Activated CD4-positive, alpha-beta T cell treated with anti-CD3 and anti-CD28 coated beads, Interleukin-2, amount 10 ng/mL, durations not matched to agents 7 days and 5 days (primary cell): Measurements from ENCODE around the gene PIH1D1. TPM values are rescaled to one million over a fixed set of nuclear protein-coding genes. Genes with fewer than 3 reads are reported as not detected.

Experiments used
- CTCF ChIA-PET: fragments of 350-600 bp; sonication (Branson Sonifier 250); formaldehyde crosslinking; loops from one replicate; lab custom pipeline; 2021; ENCODE audit warnings: antibody characterized with exemption; lab: Charles Lee
- POLR2A ChIA-PET: fragments of 350-600 bp; sonication (Branson Sonifier 250); formaldehyde crosslinking; loops from one replicate; lab custom pipeline; 2021; ENCODE audit warnings: antibody characterized with exemption; lab: Charles Lee
- DNase-seq: peaks from one replicate; pipeline ENCODE4 v3.0.0-alpha.2; 2020
- H3K27ac Mint-ChIP-seq: one replicate; pipeline ENCODE4 v1.8.0; 2021; ENCODE audit warnings: mild to moderate bottlenecking, moderate library complexity, mixed read lengths
- H3K27me3 Mint-ChIP-seq: one replicate; pipeline ENCODE4 v1.8.0; 2021; ENCODE audit warnings: mixed read lengths
- H3K36me3 Mint-ChIP-seq: one replicate; pipeline ENCODE4 v1.8.0; 2021; ENCODE audit warnings: low read depth, mixed read lengths
- H3K4me1 Mint-ChIP-seq: one replicate; pipeline ENCODE4 v1.8.0; 2021; ENCODE audit warnings: mixed read lengths
- H3K4me3 Mint-ChIP-seq: one replicate; pipeline ENCODE4 v1.8.0; 2021; ENCODE audit warnings: mild to moderate bottlenecking, moderate library complexity, mixed read lengths
- H3K9me3 Mint-ChIP-seq: one replicate; pipeline ENCODE4 v1.8.0; 2021; ENCODE audit warnings: mixed read lengths
- total RNA-seq, 2 experiments: library from RNA; stranded (reverse); gene quantifications; one replicate each; pipeline ENCODE4 v1.2.3, GENCODE V29; 2021

The PIH1D1 gene
- total RNA-seq, 2 experiments from 2014 or later: 146 to 176 TPM

DNA sequence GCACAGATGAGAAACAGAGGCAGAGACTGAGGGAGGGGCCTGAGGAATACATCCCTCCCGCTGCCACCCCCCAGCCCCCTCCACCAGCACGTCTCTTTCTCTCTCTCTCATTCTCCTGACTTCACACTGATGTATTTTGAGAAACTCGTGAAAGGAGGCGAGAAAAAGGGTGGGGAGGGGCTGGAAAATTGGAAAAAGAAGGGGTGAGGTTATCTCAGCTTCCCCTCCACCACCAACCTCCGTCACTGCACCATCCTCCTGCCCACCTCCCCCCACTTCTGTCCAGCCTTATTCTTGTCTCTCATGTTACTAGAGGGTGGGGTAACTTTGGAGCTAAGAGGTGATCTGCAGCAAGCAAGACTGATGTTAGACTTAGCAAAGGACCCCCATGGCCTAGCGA lies 11.8 kb downstream of the PIH1D1 start:
- Mint-ChIP-seq H3K4me1 (peaks cover 46% of the 10 kb centered on the region), H3K36me3 (peaks cover 4% of the 10 kb centered on the region), H3K27me3 (peaks cover 76% of the 10 kb centered on the region), H3K27ac (no peak overlapping the region), H3K4me3 (no peak overlapping the region), H3K9me3 (no peaks in the 10 kb centered on the region)
- DNase-seq: no peak
- ChIA-PET POLR2A (no interaction called here), CTCF (interaction anchor here (0.7 to 1.7 kb wide), 4 partner anchors 11 to 48 kb away, joined by 3 to 4 read pairs (median 4); partner anchors contain the start of gene PIH1D1)

DNA sequence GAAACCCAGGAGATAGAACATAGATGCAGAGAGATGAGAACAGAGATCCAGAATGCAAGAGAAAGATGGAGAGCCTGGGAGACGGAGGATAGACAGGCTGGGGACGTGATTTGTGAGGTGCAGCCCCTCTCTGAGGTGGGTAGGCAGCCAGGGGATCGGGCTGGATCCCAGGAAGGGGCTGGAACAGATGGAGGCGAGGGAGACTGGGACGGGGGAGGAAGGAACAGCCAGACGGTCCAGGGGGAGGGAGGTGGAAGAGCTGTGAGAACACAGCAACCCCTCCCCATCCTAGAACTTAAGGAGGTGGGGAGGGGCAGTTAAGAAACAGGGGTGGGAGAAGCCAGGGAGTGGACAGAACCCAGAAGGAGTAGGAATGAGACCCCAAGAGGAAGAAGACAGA lies 13.4 kb downstream of the PIH1D1 start:
- peaks cover 4% of the 10 kb centered on the region for H3K36me3 Mint-ChIP-seq
- peaks cover 86% of the 10 kb centered on the region for H3K27me3 Mint-ChIP-seq
- no peak overlapping the region for H3K27ac Mint-ChIP-seq
- H3K4me1 Mint-ChIP-seq: peaks cover 39% of the 10 kb centered on the region
- H3K9me3 Mint-ChIP-seq: no peaks in the 10 kb centered on the region
- H3K4me3 Mint-ChIP-seq: no peak overlapping the region
- DNase-seq: no peak
- POLR2A ChIA-PET: no interaction called here
- CTCF ChIA-PET: no interaction called here

DNA sequence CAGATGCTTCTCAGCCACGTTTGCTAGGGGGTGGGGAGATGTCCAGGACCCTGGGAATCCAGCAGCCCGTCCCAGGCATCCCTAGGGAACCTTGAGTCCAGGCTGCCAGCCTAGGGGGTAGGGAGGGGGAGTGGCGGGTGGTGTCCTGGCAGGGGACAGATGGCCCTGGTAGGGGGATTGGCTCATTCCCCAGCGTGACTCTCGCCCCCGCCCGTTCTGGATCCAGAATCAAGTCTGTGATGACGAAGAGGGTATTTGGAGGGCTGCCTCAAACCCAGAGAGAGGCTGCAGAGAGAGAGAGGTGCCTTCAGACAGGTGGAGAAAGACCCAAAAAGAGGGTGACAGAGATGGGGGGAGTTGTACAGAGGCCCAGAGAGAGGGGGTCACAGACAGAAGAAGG lies 14.4 kb downstream of the PIH1D1 start:
- Mint-ChIP-seq H3K4me3 (no peak overlapping the region), H3K27ac (peak overlapping the region; percentile 41), H3K9me3 (no peaks in the 10 kb centered on the region), H3K4me1 (peaks cover 37% of the 10 kb centered on the region), H3K36me3 (peaks cover 4% of the 10 kb centered on the region), H3K27me3 (peaks cover 88% of the 10 kb centered on the region)
- POLR2A ChIA-PET: no interaction called here
- no peak for DNase-seq
- CTCF ChIA-PET: no interaction called here

DNA sequence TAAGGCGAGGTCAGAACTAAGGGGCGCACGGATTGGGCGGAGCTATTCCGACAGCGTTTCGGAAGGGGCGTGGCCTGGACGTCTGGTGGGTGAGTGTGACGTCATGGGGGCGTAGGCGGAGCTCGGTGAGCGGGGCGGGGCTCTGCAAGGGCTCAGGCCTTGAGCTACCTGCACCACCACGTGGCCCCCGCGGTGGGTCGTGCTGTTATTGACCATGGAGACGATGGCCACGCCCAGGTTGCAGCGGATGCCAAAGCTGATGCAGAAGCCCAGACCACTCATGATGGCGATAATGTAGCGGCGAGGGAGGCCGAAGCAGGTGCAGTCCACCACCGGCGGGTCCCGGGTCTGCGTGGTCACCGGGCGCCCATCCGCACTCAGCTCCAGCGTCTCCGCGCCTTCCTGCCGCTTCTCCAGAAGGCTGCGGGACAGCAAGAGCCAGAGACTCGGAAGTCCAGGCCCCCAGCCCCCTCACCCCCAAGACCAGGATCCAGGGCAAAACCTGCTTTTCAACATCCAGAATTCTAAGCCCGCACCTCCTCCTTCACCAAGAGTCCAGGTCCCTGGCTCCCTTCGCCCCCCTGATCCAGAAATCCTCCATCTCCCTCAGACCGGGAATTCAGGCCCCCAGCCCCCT lies 15.1 kb downstream of the PIH1D1 start:
- CTCF ChIA-PET: interaction anchor here (0.7 to 1.8 kb wide), 9 partner anchors 10 to 45 kb away, joined by 3 to 6 read pairs (median 3); no protein-coding TSS in a partner anchor
- peaks cover 86% of the 10 kb centered on the region for H3K27me3 Mint-ChIP-seq
- no peak overlapping the region for H3K4me3 Mint-ChIP-seq
- no peaks in the 10 kb centered on the region for H3K9me3 Mint-ChIP-seq
- peaks cover 34% of the 10 kb centered on the region for H3K4me1 Mint-ChIP-seq
- no peak overlapping the region for H3K27ac Mint-ChIP-seq
- POLR2A ChIA-PET: interaction anchor here (0.6 kb wide), 1 partner anchor 17 kb away, joined by 3 read pairs; the partner anchor contains the start of gene ALDH16A1
- DNase-seq: peak; percentile 54
- H3K36me3 Mint-ChIP-seq: peaks cover 4% of the 10 kb centered on the region

DNA sequence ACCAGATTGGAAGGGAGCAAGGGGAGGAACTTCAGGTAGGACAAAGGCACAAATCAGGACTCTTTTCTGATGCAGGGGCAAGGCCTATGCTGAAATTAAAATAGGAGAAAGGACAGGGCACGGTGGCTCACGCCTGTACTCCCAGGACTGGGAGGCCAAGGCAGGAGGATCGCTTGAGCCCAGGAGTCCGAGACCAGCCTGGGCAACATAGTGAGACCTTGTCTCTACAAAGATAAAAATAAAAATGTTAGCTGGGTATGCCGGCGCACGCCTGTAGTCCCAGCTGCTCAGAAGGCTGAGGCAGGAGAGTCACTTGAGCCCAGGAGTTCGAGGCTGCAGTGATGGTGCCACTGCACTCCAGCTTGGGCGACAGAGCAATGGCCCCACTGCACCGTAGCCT lies 15.9 kb downstream of the PIH1D1 start:
- DNase-seq: no peak
- Mint-ChIP-seq H3K4me1 (peaks cover 35% of the 10 kb centered on the region), H3K9me3 (no peaks in the 10 kb centered on the region), H3K4me3 (no peak overlapping the region), H3K27me3 (peaks cover 88% of the 10 kb centered on the region), H3K27ac (no peak overlapping the region), H3K36me3 (peaks cover 2% of the 10 kb centered on the region)
- CTCF ChIA-PET: interaction anchor here (0.8 to 1.8 kb wide), 8 partner anchors 9 to 44 kb away, joined by 3 to 6 read pairs (median 4); no protein-coding TSS in a partner anchor
- POLR2A ChIA-PET: no interaction called here

DNA sequence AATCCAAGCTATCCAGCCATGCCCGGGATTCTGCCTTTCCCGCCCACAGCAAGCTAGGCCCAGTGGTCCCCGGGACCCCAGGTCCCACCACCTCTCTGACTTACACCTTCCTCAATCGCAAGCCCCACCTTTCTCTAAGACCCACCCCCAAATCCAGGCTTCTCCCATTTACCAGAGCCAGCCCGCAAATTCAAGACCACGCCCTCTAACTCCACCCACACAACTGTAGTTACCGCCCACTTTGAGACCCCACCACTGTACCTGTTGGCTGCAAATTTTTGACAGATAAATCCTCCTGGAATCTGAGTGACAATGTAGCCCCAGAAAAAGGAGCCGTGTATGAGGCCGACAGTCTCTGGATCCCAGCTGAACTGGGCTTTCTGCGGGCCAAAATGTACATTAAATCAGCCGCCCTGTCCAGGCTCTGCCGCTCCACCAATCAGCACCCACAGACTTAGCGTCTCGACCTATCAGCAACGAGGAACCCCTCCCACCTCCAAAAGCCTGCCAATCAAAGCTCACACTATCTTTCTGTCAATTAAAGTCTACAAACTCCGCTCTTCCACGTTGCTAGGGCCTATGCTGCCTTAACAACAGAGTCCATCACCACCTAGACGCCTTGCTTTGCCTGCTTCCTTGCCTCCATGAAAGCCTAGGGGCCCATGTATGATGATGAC lies 16.6 kb downstream of the PIH1D1 start:
- no peaks in the 10 kb centered on the region for H3K9me3 Mint-ChIP-seq
- no peak for DNase-seq
- CTCF ChIA-PET: interaction anchor here (0.9 to 1.8 kb wide), 7 partner anchors 13 to 43 kb away, joined by 3 to 6 read pairs (median 5); no protein-coding TSS in a partner anchor
- H3K36me3 Mint-ChIP-seq: no peaks in the 10 kb centered on the region
- POLR2A ChIA-PET: no interaction called here
- H3K4me1 Mint-ChIP-seq: peaks cover 33% of the 10 kb centered on the region
- peaks cover 86% of the 10 kb centered on the region for H3K27me3 Mint-ChIP-seq
- no peak overlapping the region for H3K27ac Mint-ChIP-seq
- H3K4me3 Mint-ChIP-seq: no peak overlapping the region

DNA sequence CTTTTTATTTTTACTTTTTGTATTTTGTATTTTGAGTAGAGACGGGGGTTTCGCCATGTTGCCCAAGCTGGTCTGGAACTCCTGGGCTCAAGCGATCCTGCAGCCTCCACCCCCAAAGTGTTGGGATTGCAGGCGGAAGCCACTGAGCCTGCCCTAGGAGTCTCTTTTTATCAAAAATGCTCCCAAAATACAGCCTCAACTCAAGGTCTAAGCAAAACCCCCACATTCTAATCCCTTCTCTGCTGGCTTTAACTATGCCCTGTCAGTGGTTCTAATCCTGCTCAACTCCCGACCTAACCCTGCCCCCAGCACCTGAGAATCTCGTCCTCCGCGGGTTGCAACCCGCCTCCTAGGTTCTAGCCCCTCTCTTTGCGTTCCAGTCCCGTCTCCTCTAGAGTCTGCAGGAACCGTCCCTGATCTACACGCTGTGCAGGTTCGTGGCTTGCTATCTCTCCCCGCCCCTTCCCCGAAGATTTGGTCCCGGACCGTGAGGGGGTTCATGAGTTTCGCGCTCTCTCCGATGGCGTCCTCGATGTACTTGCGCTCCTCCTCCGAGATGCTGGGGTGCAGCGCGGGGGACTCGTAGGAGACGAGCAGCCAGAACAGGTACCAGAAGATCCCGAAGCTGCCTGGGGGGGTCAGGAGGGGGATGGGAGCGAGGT lies 18.2 kb downstream of the PIH1D1 start:
- POLR2A ChIA-PET: no interaction called here
- Mint-ChIP-seq H3K9me3 (no peaks in the 10 kb centered on the region), H3K4me3 (no peak overlapping the region), H3K27ac (peak overlapping the region; percentile 34), H3K27me3 (peaks cover 86% of the 10 kb centered on the region), H3K4me1 (peaks cover 39% of the 10 kb centered on the region), H3K36me3 (peaks cover 1% of the 10 kb centered on the region)
- no peak for DNase-seq
- CTCF ChIA-PET: interaction anchor here (0.8 to 1.4 kb wide), 2 partner anchors 9 to 40 kb away, joined by 3 to 6 read pairs; no protein-coding TSS in a partner anchor

DNA sequence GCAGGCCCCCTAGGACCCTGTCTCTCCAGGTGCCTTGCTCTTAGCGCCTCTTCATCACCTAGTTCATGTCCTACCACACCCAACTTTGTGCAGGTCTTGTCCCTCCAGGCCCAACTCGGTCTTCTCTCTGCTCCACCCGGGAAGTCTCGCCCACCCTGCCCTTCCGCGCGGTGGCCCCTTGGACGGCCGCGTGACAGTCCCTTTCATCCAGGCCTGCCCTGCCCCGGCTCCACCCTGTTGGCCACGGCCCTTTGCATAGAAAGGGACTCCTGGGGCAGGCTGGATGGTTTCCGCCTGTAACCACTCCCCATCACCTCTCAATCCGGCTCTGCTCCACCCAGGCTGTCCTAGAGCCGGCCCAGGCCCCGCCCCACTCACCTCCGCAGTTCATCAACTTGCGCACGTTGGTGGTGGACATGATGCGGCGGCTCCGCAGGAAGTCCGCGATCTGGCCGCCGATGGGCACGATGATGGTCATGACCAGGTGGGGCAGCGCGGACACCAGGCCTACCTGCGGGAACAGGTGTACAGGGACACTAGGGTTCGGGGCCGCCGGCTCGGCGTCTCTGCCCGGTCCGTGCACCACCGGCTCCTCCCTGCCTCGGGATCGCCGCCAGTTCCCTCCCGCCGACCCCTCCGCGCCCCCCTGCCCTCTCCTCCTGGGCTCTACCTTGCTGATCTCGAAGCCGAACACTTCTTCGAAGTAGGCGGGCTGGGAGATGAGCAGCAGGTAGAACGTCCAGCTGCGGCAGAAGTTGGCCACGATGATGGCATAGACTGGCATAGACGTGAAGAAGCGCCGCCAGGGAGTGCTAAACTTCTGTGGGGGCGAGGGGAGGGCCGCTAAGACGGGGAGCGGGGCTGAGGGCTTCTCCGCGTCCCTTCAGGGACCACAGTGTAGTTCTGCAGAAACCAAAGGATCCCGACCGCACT lies 19.2 kb downstream of the PIH1D1 start:
- CTCF ChIA-PET: no interaction called here
- peak; percentile 40 for DNase-seq
- Mint-ChIP-seq H3K9me3 (no peaks in the 10 kb centered on the region), H3K27me3 (peaks cover 85% of the 10 kb centered on the region), H3K27ac (no peak overlapping the region), H3K4me3 (peak overlapping the region; percentile 5), H3K4me1 (peaks cover 46% of the 10 kb centered on the region), H3K36me3 (peaks cover 1% of the 10 kb centered on the region)
- POLR2A ChIA-PET: no interaction called here

DNA sequence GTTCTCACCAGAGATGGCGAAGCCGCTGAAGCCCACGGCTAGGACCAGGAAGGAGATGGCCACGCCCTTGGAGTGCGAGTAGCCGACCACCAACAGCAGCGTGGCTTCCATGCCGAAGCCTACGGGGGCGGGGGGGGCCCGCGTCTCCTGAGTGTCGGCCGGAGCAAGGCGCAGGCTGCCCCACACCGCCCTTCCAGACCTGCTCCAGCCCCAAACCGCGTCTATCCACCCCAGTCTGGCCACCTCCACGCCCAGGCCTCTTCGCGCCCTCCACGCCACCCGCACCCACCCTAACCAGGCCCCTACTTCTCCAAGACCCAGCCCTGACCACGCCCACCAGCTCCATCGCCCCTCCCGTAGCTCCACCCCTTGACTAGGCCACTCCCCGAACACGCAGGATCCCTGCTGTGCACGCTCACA lies 20.3 kb downstream of the PIH1D1 start:
- no peak overlapping the region for H3K4me3 Mint-ChIP-seq
- H3K27ac Mint-ChIP-seq: no peak overlapping the region
- ChIA-PET POLR2A (no interaction called here), CTCF (interaction anchor here (0.6 to 0.9 kb wide), 2 partner anchors 40 to 1082 kb away, joined by 3 read pairs; partner anchors contain the start of gene ASPDH)
- H3K9me3 Mint-ChIP-seq: no peaks in the 10 kb centered on the region
- peaks cover 1% of the 10 kb centered on the region for H3K36me3 Mint-ChIP-seq
- DNase-seq: no peak
- peaks cover 85% of the 10 kb centered on the region for H3K27me3 Mint-ChIP-seq
- peaks cover 50% of the 10 kb centered on the region for H3K4me1 Mint-ChIP-seq

DNA sequence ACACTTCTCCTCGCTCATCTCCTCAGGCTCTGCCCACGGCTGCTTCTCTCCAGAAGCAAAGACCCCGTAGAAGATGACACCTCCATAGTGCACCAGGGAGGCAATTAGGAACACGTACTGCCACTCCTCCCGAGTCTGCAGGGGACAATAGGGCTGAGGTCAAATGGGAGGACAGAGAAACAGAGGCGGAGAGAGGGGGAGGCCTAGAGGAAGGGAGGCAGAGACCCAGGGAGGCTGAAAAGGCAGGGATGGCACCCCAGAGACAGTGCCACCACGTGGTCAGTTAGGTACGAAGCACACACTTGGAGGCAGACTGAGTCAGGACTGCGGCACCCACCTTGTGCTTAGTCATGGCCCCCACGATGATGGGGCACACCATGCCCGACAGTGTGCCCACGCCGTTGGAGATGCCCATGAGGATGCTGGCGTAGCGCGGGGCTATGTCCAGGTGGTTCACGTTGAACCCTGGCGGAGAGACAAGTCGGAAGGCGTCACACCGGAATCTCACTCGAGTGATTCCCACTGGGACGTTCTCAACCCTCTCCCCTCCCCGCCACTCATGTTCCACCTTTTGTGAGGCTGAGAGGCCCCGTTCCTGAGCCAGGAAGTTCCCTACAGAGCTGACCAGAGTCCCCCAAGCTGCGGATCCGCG lies 20.8 kb downstream of the PIH1D1 start:
- peak; percentile 42 for DNase-seq
- H3K27ac Mint-ChIP-seq: no peak overlapping the region

DNA sequence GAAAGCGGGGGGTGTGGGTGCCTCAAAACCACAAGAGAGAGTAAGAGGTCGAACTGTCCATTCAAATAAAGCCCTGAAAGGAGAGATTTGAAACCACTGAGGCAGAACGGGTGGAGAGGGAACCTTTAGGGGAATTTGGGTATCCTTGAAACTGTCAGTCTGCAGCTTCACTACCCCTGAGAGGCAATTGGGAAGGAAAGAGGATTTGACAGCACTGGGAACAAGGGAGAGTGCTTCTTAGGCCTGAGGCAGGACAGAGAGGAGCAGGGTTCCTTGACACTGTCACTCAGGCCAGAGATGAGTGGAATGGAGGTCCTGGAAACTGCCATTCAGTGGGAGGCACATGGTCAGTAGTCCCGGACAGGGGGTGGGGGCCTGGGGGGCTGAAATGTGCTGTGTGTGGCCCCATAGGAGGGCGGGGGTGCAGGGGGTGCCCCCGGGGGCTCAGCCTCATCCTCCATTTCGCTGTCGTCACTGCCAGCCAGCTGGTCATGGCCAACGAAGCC lies 21.4 kb downstream of the PIH1D1 start:
- no peak overlapping the region for H3K27ac Mint-ChIP-seq
- peaks cover 55% of the 10 kb centered on the region for H3K4me1 Mint-ChIP-seq
- H3K27me3 Mint-ChIP-seq: peaks cover 85% of the 10 kb centered on the region
- no peak overlapping the region for H3K4me3 Mint-ChIP-seq
- DNase-seq: no peak
- POLR2A ChIA-PET: no interaction called here
- CTCF ChIA-PET: interaction anchor here (1.2 kb wide), 1 partner anchor 40 kb away, joined by 4 read pairs; no protein-coding TSS in a partner anchor
- H3K9me3 Mint-ChIP-seq: no peaks in the 10 kb centered on the region
- H3K36me3 Mint-ChIP-seq: peaks cover 1% of the 10 kb centered on the region

More for the DNA sequence above, 20.8 kb downstream of the PIH1D1 start:
- Mint-ChIP-seq H3K4me3 (no peak overlapping the region), H3K9me3 (no peaks in the 10 kb centered on the region), H3K27me3 (peaks cover 85% of the 10 kb centered on the region), H3K36me3 (peaks cover 1% of the 10 kb centered on the region), H3K4me1 (peaks cover 50% of the 10 kb centered on the region)
- CTCF ChIA-PET: interaction anchor here (0.6 to 0.9 kb wide), 2 partner anchors 39 to 1083 kb away, joined by 3 read pairs; partner anchors contain the start of gene ASPDH
- POLR2A ChIA-PET: no interaction called here
